Lower leg skin (tissue), 3 donors: ENCODE results near the gene ZNF19.

Experiments used
- CTCF ChIP-seq, 3 donors: fragments of 450-650 bp; IDR thresholded peaks; one replicate each; pipeline ENCODE4 v1.5.1; 2016; ENCODE audit warnings: antibody characterized with exemption in 3 of 3, mild to moderate bottlenecking in 3 of 3, moderate library complexity in 2 of 3
- POLR2A ChIP-seq, 2 donors: fragments of 450-650 bp; IDR thresholded peaks; one replicate each; pipeline ENCODE4 v1.6.1; 2016 to 2017; ENCODE audit warnings: antibody characterized with exemption in 2 of 2, mild to moderate bottlenecking in 1 of 2, moderate library complexity in 1 of 2

GRCh38 chr16:71423865-71424264, 65.3 kb downstream of the ZNF19 start:
- TF ChIP-seq CTCF (IDR thresholded peaks at IDR 0.05) (no peak), POLR2A (IDR thresholded peaks at IDR 0.05) (no peak)
